Posterior cingulate gyrus (tissue), 11 donors: ENCODE measurements around the gene CADM2.

Experiments
- DNase-seq, 10 donors: peaks; one replicate each; pipeline versions ENCODE4 v3.0.0 to v3.0.0-alpha.2; 2020 to 2021; ENCODE audit warnings: mixed read lengths in 3 of 10
- intact Hi-C: fragments of 100-400 bp; cut with DNase I; formaldehyde crosslinking; loops from one replicate; pipeline ENCODE4 v1.15.1; 2023

CADM2 gene

DNA sequence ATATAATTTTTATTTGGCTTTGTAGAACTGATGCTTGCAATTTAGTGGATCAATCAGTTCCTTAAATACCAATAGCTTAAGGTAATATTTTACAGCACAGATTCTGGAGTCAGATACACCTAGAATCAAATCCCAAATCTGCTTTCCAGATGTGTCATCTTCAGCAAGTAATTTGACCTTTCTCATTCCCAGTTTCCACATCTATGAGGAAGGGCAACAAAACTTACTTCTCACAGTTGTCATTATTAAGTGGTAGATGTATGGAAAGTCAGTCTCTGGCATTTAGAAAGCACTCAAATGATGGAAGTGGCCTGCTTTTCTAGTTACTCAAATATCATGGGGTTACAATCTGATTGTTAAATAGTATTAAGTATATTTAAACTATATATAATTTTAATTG lies 767.0 kb downstream of the CADM2 start:
- intact Hi-C loops, result no loop called here
- no peak for DNase-seq

DNA sequence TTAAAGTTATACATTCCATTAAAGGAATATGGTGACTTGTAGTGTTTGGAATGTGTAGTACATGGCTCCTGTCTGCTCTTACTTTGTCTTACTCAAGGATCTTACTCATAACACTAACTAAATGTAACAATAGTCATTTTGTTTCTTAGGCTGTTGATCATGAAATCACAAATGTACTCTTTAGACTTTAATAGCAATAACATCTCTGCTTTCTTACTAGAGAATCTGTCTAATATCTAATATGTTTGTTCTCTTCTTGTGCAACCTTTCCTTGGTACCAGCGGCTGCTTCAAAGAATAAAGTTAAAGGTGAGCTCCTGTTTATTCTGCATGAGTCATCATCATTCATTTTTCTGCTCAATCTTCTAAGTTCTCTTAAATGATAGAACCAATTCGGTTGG lies 767.5 kb downstream of the CADM2 start:
- intact Hi-C loops, result no loop called here
- DNase-seq, result no peak

DNA sequence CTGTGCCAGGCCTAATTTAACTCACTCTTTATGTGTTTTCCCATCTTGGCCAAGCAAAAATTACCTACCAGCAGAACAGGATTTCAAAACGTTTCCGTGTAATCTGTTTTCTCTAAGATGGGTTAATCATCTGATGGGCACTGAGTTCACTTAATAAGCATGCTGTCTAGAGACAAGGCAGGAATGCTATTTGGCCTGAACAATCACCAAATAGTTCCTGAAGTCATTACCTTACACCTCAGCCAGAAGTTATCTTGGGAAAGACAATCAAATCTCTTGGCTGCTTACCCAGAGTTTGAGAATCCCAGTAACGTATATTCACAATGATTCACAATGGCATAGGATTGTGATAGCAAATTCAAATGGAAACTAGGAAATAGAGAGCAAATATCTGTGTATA lies 779.1 kb downstream of the CADM2 start:
- intact Hi-C loops, result no loop called here
- no peak for DNase-seq

DNA sequence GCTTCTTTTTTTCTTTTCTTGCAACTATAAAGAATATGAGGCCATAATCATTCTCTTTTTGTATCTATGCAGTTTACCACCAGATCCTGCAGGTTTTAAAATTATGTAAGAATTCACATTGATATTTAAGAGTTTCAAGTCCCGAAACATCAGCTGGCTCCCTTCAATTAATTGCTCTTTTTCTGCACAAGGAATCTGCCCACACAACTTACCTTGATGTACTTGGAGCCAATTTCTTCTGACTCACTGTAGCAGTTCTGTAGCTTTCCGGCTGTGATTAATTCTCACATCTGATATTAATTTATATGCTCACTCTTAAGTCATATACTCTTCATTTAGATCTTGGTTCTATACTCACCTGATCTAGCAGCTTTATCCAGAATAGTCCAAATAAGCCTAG lies 781.8 kb downstream of the CADM2 start:
- no peak for DNase-seq
- intact Hi-C loops, result no loop called here

DNA sequence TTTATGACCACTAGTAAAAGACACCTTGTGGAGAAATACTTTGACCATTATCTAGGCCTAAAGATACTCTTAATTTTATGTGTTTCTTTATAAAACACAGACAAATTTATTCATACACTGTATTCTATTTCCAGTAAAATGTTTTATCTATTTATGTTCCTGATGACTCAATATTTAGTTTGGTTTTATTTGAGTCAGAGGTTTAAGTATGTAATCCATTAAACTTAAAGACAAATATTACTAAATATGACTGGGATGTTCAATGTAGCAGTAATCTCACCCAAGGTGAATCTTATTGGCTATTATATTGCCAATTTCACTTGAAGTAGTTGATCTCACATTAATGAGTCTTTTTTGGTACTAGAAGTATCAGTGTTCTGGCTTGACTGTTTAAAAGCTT lies 799.7 kb downstream of the CADM2 start:
- intact Hi-C loops, result no loop called here
- DNase-seq, result no peak

DNA sequence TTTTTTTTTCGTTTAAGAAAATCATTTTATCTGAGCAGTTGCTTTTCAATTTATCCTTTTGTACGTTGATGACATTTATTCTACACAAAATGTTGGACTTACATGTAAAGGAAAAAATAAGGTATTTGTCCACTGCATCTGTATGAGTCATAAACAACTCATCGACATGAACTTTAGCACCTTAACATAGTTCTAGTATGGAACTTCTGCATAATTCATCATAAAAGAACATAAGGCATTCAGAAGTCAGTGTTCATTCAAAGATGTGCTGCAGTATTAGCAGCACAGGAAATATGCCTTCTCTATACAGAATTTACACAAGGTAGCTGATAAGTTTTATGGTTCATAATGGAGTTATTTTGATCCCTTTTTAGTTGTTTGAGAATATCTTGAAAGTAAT lies 801.6 kb downstream of the CADM2 start:
- intact Hi-C loops, result no loop called here
- no peak for DNase-seq

DNA sequence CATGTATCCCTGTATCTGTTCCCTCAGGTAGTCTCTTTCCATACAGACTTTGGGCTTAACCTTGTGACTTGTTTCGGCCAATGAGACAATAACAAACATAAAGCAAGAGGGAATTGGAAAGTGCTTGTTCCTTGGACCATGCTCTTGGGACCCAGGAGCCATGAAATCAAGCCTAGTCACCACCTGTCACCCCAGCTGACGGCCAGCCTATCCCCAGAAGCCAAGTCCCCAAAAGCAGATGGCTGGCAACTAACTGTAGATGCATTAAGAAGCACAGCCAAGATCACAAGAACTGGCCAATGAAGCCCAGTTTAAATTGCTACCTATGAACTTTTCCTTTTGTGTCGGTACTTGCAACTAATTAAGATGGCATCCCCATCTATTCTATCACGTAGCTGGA lies 822.0 kb downstream of the CADM2 start:
- peak in 1 of 10 donors; percentile 14 for DNase-seq
- intact Hi-C loops, result no loop called here

DNA sequence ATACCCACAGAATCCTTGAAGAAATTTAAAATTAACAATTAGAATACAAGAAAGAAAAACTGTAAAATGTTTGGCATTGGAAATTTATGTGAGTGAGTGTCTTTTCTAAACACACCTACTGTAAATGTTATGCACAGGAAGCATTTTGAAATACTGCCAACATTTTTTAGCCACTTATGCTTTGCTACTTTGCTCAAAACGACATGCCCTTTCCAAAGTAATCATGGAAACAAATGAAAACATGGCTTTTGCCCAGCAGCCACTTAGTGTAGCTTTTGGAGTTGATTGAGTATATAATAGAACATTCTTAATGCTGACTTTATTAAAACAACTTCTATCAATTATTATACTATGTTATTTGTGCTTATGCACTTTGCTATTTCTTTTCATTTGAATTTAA lies 823.0 kb downstream of the CADM2 start:
- intact Hi-C loops, result no loop called here
- DNase-seq, result no peak

DNA sequence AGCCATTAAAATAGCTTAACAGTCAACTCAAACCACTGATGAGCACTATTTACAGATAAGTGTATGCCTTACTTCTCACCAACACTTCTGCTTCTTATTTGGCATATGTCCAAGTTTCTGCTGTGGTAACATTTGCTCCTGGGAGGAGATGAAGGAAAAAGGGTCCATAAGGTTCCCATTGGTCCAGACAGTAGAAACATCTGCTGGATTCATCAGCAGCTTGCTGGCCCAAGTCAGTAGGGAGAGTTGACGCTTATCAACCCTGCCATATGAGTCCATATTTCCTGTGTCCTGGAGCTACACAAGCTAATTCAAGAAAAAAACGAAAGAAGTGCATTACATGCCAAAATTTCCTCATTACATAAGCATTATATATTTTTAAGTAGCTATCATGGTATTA lies 824.5 kb downstream of the CADM2 start:
- intact Hi-C loops, result no loop called here
- DNase-seq, result no peak

DNA sequence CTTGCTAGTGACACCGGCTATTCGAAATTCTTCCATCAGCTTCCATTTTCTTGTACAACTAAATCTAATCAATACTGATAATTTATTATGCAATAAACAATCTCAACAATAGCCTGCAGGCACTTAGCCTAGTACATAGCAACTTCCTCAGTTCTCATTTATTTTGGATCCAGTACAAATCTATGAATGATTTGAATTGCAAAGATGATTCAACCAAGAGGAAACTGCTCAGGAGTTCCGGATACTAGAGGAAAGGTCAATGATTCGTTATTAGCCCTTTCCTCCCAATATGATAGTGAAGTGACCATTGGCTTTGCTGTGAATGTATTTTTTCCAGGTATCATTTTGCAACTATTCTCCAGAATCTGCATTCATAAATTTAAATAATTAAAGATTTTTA lies 827.0 kb downstream of the CADM2 start:
- intact Hi-C loops, result no loop called here
- DNase-seq, result no peak

DNA sequence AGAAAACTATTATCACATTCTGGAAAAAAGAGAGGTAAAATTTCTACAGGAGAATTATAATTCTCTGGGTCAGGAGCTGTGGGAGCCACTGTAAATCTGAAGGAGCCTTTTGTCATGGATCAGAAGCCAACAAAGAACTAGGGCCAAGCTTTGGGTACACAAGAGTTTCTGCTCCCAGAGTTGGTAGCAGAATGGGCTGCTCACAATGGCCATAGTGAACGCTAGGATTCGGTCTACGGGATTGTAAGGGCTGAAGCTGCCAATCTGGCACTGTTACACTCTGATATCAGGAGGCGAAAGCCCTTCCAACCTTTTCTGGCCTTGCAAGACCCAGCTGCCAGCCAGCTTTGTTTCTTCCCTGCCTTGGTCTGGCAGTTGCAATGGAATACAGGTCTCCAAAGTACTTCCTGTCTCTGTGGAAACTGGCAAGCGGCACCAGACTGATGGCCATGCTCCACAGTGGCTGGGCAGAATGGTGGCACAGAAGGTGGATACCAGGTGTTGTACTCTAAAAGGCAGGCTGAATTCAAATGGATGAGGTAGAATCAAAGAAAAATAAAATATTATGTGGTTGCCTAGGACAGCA lies 831.7 kb downstream of the CADM2 start:
- DNase-seq, result peak in 2 of 10 donors; percentile 65 to 71

DNA sequence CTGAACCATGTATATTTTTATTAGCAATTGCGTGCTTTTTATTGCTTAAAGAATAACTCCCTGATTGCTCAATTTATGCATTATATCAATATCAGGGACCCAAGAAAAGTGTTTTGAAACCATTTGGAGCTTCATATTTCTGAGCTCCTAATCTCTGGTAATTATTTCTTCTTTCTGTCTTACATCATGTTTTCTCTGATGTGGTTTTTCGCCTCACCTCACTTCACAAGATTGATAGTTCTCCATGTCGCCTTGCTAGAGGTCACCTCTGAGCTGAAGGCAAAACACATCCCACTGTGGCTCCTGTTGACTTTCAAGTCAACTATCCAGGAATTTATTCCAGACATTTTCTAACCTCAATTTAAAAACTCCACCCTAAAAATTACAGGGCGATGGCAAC lies 837.4 kb downstream of the CADM2 start:
- no peak for DNase-seq
- intact Hi-C loops, result no loop called here

More for the DNA sequence above, 831.7 kb downstream of the CADM2 start:
- intact Hi-C loops, result no loop called here

DNA sequence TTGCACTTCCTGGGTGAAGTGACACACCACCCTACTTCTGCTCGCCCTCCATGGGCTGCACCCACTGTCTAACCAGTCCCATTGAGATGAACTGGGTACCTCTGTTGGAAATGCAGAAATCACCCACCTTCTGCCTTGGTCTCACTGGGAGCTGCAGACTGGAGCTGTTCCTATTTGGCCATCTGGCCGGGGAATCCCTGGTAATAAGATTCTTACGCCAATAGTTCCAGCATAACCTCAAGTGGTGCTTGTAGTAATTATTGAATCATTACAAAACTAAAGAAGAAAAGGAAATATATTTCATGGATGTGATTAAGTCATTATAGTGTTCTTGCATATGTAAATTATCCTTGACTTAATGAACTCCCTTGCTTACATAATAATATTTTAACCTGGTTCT lies 841.9 kb downstream of the CADM2 start:
- no peak for DNase-seq
- intact Hi-C loops, result no loop called here

DNA sequence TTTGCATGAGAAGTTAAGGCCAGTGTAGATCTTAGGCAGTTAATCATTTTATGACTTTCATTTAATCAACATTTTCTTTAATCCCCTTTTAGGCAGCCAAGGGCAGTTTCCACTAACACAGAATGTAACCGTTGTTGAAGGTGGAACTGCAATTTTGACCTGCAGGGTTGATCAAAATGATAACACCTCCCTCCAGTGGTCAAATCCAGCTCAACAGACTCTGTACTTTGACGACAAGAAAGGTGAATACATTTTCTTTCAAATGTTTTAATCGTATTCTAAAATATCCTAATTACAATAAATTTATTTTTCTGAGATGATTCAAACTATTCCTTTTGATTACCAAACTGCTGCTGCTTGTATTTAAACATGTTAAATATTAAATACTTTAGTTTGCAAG lies 843.2 kb downstream of the CADM2 start:
- no peak for DNase-seq

DNA sequence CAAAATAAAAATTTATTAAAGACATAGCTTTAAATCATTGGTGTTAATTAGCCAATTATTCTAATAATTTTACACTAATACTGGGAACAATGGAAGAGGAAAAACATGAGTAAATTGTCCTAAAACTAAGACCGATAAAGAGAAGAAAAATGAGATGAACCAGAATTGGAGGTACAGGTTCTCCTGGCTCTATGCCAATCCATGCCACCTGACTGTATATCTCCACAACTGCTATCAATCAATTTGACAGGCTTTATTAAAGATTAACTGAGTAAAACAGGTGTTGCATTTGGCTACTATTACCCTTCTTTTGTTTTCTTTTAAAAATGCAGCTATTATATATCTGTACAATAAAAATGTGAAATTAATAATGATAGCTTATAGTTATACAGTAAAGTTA lies 850.0 kb downstream of the CADM2 start:
- DNase-seq, result no peak
- intact Hi-C loops, result no loop called here

More for the DNA sequence above, 843.2 kb downstream of the CADM2 start:
- intact Hi-C loops, result no loop called here

DNA sequence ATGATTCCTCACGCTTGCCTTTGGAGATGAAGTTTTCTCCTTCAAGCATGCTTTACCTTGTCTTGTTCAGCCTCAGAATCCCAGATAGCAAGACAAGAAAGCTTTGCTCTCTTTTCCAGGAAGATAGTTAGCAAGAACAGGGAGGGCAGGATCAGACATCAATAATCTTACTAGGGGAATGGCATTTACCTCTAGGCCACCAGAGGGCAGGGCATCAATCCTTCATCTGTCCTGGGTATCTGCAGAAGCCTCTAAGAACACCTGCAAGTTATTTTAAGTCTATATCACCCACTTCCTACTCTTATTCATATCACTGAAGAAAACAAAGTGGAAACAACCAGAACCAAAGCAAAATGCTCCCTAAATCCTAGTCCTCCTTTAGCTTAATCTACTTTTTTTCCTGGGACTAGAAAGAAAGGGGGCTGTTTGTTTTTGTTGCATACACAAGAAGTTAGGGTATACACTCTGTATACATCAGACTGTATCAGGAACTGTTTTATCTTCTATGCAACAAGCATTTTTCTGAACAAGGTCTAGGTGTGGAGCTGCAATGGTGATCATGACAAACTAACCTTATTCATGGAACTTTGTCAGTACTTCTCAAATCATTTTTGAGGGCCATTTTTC lies 862.5 kb downstream of the CADM2 start:
- DNase-seq, result peak in 2 of 10 donors; percentile 22 to 70
- intact Hi-C loops, result no loop called here

DNA sequence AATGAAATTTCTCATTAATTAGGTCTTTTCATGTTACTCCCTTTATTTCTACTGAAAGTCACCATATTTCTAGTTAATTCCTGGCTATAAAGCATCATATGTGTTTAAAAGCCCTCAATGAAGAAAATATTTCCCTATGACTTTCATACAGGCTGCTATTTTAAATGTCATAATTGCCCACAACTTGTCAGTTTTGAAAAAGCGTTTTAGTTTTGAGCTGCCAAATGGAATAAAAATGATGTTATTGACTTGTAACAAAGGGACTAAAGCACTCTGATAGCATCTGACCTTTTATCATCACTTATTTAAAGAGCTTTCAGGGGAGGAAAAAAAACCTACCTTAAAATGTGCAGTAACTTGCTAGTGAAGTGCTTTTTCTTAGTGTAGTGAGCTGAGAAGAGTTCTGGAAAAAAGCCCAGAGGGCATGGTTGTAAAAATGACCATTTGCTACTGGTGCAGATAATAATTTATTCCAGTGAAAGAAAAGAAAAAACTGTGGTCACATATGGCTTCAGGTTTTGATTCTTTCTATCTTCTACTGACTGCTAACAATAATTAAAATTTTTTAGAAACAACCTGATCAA lies 877.2 kb downstream of the CADM2 start:
- intact Hi-C loops, result no loop called here
- DNase-seq, result no peak

DNA sequence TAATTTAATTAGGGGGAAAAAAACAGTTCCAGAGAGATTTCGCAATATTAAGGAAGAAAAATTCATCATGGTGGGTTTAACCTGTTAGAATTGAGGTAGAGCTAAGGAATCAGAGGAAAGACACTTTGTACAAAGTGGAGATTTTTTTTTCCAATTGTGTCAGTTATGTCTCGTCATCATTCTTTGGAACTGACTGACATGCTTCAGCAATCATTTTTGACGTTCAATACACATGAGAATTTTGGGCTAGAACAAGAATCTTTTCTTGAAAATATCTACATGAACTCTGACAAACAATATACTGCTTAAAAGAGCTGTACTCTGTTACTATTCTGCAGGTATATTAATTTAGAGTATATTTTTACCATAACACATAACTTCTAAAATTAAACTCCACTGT lies 878.6 kb downstream of the CADM2 start:
- intact Hi-C loops, result no loop called here

DNA sequence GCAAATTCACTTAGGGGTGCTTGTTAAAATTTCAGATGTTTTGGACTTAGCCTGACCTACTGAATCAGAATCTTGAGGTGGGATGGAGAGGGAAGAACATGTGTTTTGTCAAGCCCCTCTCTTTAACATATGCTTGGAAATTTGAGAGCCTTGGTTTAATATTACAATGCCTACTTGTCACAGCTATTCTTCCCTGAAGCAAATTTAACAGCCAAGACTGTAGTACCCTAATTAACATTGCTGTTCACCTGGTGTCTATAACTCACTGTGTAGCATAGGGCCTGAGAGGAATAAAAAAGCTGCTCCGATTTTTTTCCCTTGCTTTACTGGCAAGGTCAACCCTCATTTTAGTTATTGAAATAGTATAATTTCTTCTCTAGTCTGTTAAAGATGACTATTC lies 880.1 kb downstream of the CADM2 start:
- DNase-seq, result no peak

More for the DNA sequence above, 878.6 kb downstream of the CADM2 start:
- no peak for DNase-seq

DNA sequence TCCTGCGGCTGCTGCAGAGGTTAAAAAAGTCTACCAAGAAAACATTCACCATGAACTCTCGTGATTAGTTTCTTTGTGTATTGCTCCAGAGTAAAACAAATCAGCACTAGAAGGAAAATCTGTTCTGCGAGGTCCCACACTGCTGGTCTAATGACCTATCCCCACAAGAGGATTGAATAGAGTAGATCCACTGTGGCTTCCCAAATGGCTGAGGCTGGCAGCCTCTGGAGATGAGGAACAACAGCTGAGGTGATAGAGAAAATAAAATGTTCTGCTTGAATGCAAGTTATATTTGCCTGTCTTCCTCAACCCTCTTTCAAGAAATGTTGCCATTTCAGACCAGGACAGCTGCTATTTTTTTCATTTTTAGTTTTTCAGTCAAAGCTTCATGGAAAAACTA lies 883.3 kb downstream of the CADM2 start:
- no peak for DNase-seq
- intact Hi-C loops, result no loop called here

More for the DNA sequence above, 880.1 kb downstream of the CADM2 start:
- intact Hi-C loops, result no loop called here

DNA sequence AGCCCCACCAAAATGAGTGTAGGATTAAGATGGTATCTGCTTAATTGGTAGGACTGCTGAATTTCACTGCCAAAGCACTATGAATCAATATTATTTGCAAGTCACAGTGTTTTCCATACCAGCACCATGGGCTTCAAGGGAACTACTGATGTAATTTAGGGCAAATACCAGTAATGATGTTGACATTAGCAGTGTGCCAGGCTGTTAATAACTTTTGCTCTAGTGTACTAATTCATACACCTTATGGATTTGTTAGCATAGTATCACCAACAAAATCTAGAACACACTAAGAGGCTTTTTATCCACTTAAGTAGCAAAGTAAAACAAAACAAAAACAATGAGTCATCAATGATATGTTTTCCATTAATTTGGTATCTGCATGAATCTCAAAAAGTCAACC lies 888.2 kb downstream of the CADM2 start:
- intact Hi-C loops, result no loop called here
- DNase-seq, result no peak

DNA sequence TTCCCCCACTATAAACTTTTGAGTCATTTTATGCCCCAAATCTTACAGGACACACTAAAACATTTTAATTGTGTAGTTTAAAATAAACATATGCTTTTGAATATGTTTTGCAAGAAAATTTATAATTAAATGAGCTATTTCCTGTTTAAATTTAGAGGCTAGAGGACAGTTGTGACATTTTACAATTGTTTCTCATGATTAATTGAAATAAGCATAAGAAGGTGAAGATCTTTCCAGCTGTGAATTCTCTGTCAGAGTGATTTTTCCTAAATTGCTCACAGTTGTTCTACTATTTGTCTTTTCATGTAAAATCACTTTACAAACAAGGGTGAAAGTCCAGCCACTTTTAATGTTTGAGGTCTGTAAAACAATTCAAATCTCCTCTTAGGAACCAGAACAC lies 892.3 kb downstream of the CADM2 start:
- intact Hi-C loops, result no loop called here
- no peak for DNase-seq
